GM21723 (cell line): ENCODE measurements around the gene SLC1A5.
"Not testable (repeated sequence)": the region's sequence is repeated elsewhere in the genome, so short reads cannot be mapped to it uniquely, and the experiment has no call there.

Experiments used
- ATAC-seq: cut with Tn5 transposase; IDR thresholded peaks from one replicate; pipeline ENCODE4 v1.9.1; 2021; ENCODE audit warnings: mild to moderate bottlenecking, moderate library complexity; ENCODE audit not compliant: unreplicated experiment

SLC1A5 gene

GRCh38 chr19:46788262-46788967, at the start of gene SLC1A5:
Gene SLC1A5, minus strand, starts transcription at chr19:46788594. Its CDS starts 629 bp downstream, at chr19:46787965.
- peak; percentile 53 for ATAC-seq

- no peak for ATAC-seq
Observed at GRCh38 chr19:46838160-46838559, 49.8 kb upstream of the SLC1A5 start.

GRCh38 chr19:46834984-46835383, 46.6 kb upstream of the SLC1A5 start:
- no peak for ATAC-seq

GRCh38 chr19:46834121-46834520, 45.7 kb upstream of the SLC1A5 start:
- ATAC-seq: no peak

GRCh38 chr19:46830864-46831263, 42.5 kb upstream of the SLC1A5 start:
- no peak for ATAC-seq

- no peak for ATAC-seq
Observed at GRCh38 chr19:46828484-46828883, 40.1 kb upstream of the SLC1A5 start.

GRCh38 chr19:46825731-46826055, 37.3 kb upstream of the SLC1A5 start:
- ATAC-seq: no peak

- ATAC-seq: no peak
Observed at GRCh38 chr19:46824890-46825730, 36.7 kb upstream of the SLC1A5 start.

GRCh38 chr19:46823049-46823448, 34.7 kb upstream of the SLC1A5 start:
- ATAC-seq: no peak

GRCh38 chr19:46822410-46822787, 34.0 kb upstream of the SLC1A5 start:
- not testable (repeated sequence) for ATAC-seq

GRCh38 chr19:46821512-46822409, 33.4 kb upstream of the SLC1A5 start:
- no peak for ATAC-seq

GRCh38 chr19:46818812-46819211, 30.4 kb upstream of the SLC1A5 start:
- no peak for ATAC-seq

- ATAC-seq: no peak
Observed at GRCh38 chr19:46815833-46816627, 27.6 kb upstream of the SLC1A5 start.

- ATAC-seq: no peak
Observed at GRCh38 chr19:46813839-46814358, 25.5 kb upstream of the SLC1A5 start.

- ATAC-seq: no peak
Observed at GRCh38 chr19:46812977-46813838, 24.8 kb upstream of the SLC1A5 start.

- no peak for ATAC-seq
Observed at GRCh38 chr19:46809534-46810272, 21.3 kb upstream of the SLC1A5 start.

GRCh38 chr19:46806656-46807055, 18.3 kb upstream of the SLC1A5 start:
- no peak for ATAC-seq

GRCh38 chr19:46804432-46804831, 16.0 kb upstream of the SLC1A5 start:
- not testable (repeated sequence) for ATAC-seq

- no peak for ATAC-seq
Observed at GRCh38 chr19:46803555-46803954, 15.2 kb upstream of the SLC1A5 start.
